Tibial nerve (tissue), 4 donors: ENCODE results near the gene SLC30A5. TPM values are rescaled to one million over a fixed set of nuclear protein-coding genes. Genes with fewer than 3 reads are reported as not detected.
A peak's percentile ranks its signal among the peaks of the same experiment; 100 is the strongest.
"Not testable (repeated sequence)": the region's sequence is repeated elsewhere in the genome, so short reads cannot be mapped to it uniquely, and the experiment has no call there.

Experiments used
- DNase-seq, 2 donors: peaks; one replicate each; pipeline ENCODE4 v3.0.0-alpha.2; 2019; ENCODE audit warnings: low spot score in 2 of 2
- H3K27ac ChIP-seq, 4 donors: fragments of 200-600 bp; sonication (generic) in 3 of 4; one replicate each; pipeline ENCODE4 v1.5.1; 2017 to 2019; ENCODE audit warnings: mild to moderate bottlenecking in 1 of 4
- H3K27me3 ChIP-seq, 2 donors: fragments of 200-600 bp; sonication (generic) in 1 of 2; one replicate each; pipeline versions ENCODE4 v1.5.1 to v1.6.0; 2017 to 2019
- H3K36me3 ChIP-seq, 3 donors: fragments of 200-600 bp; sonication (generic); one replicate each; pipeline ENCODE4 v1.5.1; 2018 to 2019
- H3K4me1 ChIP-seq, 4 donors: fragments of 200-600 bp; sonication (generic) in 3 of 4; one replicate each; pipeline ENCODE4 v1.5.1; 2017 to 2019
- H3K4me3 ChIP-seq, 4 donors: fragments of 200-600 bp; sonication (generic) in 3 of 4; one replicate each; pipeline ENCODE4 v1.5.1; 2017 to 2019; ENCODE audit warnings: mild to moderate bottlenecking in 1 of 4, moderate library complexity in 1 of 4
- H3K9me3 ChIP-seq, 4 donors: fragments of 200-600 bp; sonication (generic) in 3 of 4; one replicate each; pipeline ENCODE4 v1.5.1; 2017 to 2019
- CTCF ChIP-seq, 5 experiments: fragments of 200-600 bp in 3 of 5; fragments of 450-650 bp in 2 of 5; sonication (generic) in 3 of 5; IDR thresholded peaks; one replicate each; pipeline ENCODE4 v1.5.1; 2016 to 2019; ENCODE audit warnings: antibody characterized with exemption in 5 of 5, mild to moderate bottlenecking in 3 of 5, moderate library complexity in 2 of 5
- EP300 ChIP-seq, 2 donors: sonication (generic); formaldehyde crosslinking; IDR thresholded peaks; one replicate each; pipeline ENCODE4 v1.6.1; 2017; ENCODE audit warnings: antibody characterized with exemption in 2 of 2, mild to moderate bottlenecking in 1 of 2
- POLR2A ChIP-seq, 2 donors: fragments of 450-650 bp; IDR thresholded peaks; one replicate each; pipeline ENCODE4 v1.6.1; 2017; ENCODE audit warnings: antibody characterized with exemption in 2 of 2, mild to moderate bottlenecking in 2 of 2, moderate library complexity in 2 of 2
- WGBS, 2 donors: methylation state at CpG; one replicate each; pipeline ENCODE4 v1.1.5; 2018; 5-methylcytosine and 5-hydroxymethylcytosine counted together
- total RNA-seq, 4 donors: library from RNA; depleted of rRNA; stranded (reverse); fragments of >200 nt; gene quantifications; one replicate each; pipeline ENCODE4 v1.1.0, GENCODE V29; 2016

The SLC30A5 gene
- 10 to 100 TPM; 43.3 to 60.1 (median 54.7) TPM for total RNA-seq

- 0 to 2% methylated on average over 39 to 47 of the region's 79 CpGs for WGBS, 2 donors
- peak; percentile 98 for DNase-seq
- peaks cover 0 to 6% (median 0%) of the 10 kb centered on the region in 3 donors for H3K36me3 ChIP-seq
- H3K4me3 ChIP-seq = peak within 1 kb of the TSS; percentile 68 to 96 (median 83)
- H3K4me1 ChIP-seq = peaks cover 0 to 42% (median 12%) of the 10 kb centered on the region in 4 donors
- no peaks in the 10 kb centered on the region for H3K9me3 ChIP-seq
- H3K27me3 ChIP-seq = no peaks in the 10 kb centered on the region
- peak; percentile 92 to 95 for TF ChIP-seq EP300 (IDR thresholded peaks at IDR 0.05)
- peak; percentile 51 to 81 for TF ChIP-seq POLR2A (IDR thresholded peaks at IDR 0.05)
- TF ChIP-seq CTCF (IDR thresholded peaks at IDR 0.05) = peak; percentile 88 to 97 (median 94)
- H3K27ac ChIP-seq = peak within 1 kb of the TSS; percentile 77 to 95 (median 92)
Measured at GRCh38 chr5:69093771-69094482, at the start of gene SLC30A5. Gene SLC30A5, plus strand, starts transcription at chr5:69094014. Its CDS starts 242 bp downstream, at chr5:69094256.

- not testable (repeated sequence) for H3K27me3 ChIP-seq, H3K36me3 ChIP-seq, H3K9me3 ChIP-seq, H3K27ac ChIP-seq, DNase-seq, H3K4me3 ChIP-seq, H3K4me1 ChIP-seq
- 94 to 95% methylated on average over 6 of the region's 6 CpGs for WGBS, 2 donors
Measured at GRCh38 chr5:69045213-69045612, 48.6 kb upstream of the SLC30A5 start.

GRCh38 chr5:69046375-69046957 is 47.3 kb upstream of the SLC30A5 start:
- H3K4me1 ChIP-seq = peaks cover 0 to 6% (median 0%) of the 10 kb centered on the region in 4 donors
- H3K9me3 ChIP-seq = no peaks in the 10 kb centered on the region
- TF ChIP-seq CTCF (IDR thresholded peaks at IDR 0.05) (no peak), POLR2A (IDR thresholded peaks at IDR 0.05) (no peak), EP300 (IDR thresholded peaks at IDR 0.05) (no peak)
- no peaks in the 10 kb centered on the region for H3K27me3 ChIP-seq
- H3K4me3 ChIP-seq = no peak overlapping the region
- WGBS, 2 donors = 88 to 89% methylated on average over 8 of the region's 8 CpGs
- no peak overlapping the region for H3K27ac ChIP-seq
- DNase-seq = no peak
- H3K36me3 ChIP-seq = no peaks in the 10 kb centered on the region

GRCh38 chr5:69048230-69048629 is 45.6 kb upstream of the SLC30A5 start:
- Histone ChIP-seq H3K9me3 (no peaks in the 10 kb centered on the region), H3K4me3 (no peak overlapping the region), H3K4me1 (peaks cover 0 to 5% (median 0%) of the 10 kb centered on the region in 4 donors), H3K27me3 (no peaks in the 10 kb centered on the region), H3K36me3 (no peaks in the 10 kb centered on the region), H3K27ac (no peak overlapping the region)
- TF ChIP-seq POLR2A (IDR thresholded peaks at IDR 0.05) (no peak), CTCF (IDR thresholded peaks at IDR 0.05) (peak in 2 of 5 experiments; percentile 22 to 23), EP300 (IDR thresholded peaks at IDR 0.05) (no peak)
- 38 to 41% methylated on average over 3 of the region's 3 CpGs for WGBS, 2 donors
- DNase-seq = no peak

GRCh38 chr5:69049151-69049550 is 44.7 kb upstream of the SLC30A5 start:
- Histone ChIP-seq H3K36me3 (no peaks in the 10 kb centered on the region), H3K27ac (no peak overlapping the region), H3K27me3 (no peaks in the 10 kb centered on the region), H3K4me1 (no peaks in the 10 kb centered on the region), H3K4me3 (no peak overlapping the region), H3K9me3 (no peaks in the 10 kb centered on the region)
- TF ChIP-seq CTCF (IDR thresholded peaks at IDR 0.05) = no peak
- no peak for TF ChIP-seq EP300 (IDR thresholded peaks at IDR 0.05)
- TF ChIP-seq POLR2A (IDR thresholded peaks at IDR 0.05) = no peak
- DNase-seq = no peak
- 59 to 70% methylated on average over 1 of the region's 1 CpG for WGBS, 2 donors
